Hypothalamus (tissue), 51 donors: ENCODE results near the gene PPP1R13B.
"Not testable (repeated sequence)": the region's sequence is repeated elsewhere in the genome, so short reads cannot be mapped to it uniquely, and the experiment has no call there.

Experiments used
- DNase-seq, 51 donors: peaks; one replicate each; lab custom pipeline; 2025; lab: John Stamatoyannopoulos, UW

PPP1R13B gene

DNA sequence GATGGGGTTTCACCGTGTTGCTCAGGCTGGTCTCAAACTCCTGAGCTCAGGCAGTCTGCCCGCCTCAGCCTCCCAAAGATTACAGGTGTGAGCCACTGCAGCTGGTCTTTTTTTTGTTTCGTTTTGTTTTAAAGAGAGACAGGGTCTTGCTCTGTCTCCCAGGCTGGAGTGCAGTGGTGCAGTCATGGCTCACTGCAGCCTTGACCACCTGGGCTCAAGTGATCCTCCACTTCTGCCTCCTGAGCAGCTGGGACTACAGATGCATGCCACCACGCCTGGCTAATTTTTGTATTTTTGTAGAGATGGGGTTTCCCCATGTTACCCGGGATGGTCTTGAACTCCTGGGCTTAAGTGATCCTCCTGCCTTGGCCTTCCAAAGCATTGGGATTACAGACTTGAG is 155.7 kb downstream of the PPP1R13B start:
- not testable (repeated sequence) for DNase-seq

DNA sequence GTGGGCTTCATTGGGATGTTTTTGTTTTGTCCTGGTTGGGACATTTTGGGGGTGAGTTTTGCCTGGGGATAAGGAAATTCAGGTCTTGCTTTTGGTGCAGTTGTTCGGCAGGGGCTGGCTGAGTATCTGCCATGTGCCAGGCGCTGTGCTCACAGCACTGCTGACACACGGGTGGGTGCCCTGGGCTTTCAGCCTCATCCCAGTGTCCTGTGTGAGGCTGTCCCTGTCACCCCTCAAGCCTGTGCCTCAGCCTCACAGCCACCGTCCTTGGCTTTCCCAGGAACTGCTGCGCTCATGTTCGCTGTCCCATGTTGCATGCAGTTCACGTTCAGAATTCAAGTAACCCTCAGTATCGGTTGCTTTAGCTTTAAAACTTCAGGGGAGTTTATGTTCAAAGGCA is 157.0 kb downstream of the PPP1R13B start:
- no peak for DNase-seq

DNA sequence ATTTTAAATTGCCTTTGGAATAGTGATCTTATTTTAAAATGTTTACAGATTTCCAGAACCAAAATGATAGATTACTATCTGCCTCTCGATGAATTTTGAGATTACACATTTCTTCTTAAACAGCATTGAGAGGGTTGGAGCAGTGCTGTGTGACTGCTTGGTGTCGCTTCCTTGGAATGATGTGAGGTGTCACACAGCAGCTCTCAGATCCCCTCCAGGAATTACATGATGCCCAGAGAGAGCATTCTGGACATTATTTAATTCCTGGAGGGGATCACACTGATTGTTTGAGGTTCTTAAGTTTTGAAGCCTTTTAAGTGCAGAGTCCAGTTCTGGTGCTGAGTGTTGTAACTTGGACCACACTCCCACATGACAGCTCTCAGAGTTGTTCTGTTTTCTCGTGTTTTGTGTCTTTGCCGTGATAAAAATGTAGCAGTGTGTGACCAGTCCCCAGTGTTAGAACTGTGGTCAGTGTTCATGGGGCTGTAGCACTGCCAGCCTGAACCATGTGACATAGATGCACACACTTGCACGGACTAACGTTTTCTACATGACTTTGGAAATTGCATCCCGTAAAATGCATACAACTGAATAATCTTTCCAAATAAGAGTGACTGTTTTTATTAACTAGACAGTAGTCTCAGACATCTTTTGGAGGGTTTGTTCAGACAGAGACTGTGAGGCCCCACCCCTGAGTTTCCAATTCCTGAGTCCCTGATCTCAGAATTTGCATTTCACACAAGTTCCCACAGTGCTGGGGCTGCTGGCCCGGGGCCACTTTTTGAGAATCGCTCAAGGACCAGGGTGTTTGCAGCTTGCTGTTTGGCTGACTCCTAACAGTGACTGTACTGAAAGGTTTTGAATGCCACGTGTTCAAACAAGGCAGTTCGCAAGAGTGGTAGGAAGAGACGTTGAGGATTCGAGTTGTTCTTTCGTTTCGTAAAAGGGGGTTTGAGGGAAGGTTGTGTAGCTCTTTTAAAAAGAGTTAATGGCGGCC is 158.2 kb downstream of the PPP1R13B start:
- DNase-seq, result peak in 28 of 51 donors; percentile 11 to 72 (median 48)

DNA sequence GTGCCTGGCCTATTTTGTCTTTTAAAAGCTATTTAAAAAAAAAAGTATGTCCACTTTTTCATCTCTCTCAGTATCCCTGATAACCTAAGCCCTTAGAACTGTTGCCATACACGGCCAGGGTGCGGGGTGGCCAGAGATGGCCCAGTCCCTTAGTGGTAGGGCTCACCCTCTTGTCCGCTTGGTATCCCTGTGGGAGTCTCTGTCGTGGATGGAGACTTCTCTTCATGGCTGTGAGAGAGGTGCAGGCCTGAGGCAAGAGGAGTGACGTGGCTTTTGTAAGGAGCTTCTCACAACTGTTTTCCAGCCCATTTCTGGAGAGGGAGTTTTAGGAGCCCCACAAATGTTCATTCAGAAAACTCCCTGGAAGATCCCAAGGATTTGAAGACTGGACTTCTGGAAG is 158.9 kb downstream of the PPP1R13B start:
- no peak for DNase-seq

DNA sequence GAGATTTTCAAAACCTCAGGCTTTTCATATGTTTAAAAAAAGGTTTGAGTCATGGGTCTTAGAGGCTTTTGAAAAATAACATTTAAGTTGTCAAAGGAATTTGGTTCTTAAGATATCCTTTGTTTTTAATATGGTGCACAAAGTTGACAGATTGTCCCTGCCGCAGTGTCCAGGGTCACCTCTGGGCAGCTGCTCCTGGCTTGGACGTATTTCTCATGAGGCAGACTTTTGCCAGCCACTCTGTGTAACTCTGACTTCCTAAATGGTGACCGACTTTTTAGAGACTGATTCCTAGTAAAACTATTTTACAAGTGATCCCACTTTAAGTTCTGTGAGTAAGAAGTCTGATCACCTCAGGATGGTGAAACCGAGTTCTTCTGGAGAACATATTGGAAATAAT is 159.7 kb downstream of the PPP1R13B start:
- no peak for DNase-seq

DNA sequence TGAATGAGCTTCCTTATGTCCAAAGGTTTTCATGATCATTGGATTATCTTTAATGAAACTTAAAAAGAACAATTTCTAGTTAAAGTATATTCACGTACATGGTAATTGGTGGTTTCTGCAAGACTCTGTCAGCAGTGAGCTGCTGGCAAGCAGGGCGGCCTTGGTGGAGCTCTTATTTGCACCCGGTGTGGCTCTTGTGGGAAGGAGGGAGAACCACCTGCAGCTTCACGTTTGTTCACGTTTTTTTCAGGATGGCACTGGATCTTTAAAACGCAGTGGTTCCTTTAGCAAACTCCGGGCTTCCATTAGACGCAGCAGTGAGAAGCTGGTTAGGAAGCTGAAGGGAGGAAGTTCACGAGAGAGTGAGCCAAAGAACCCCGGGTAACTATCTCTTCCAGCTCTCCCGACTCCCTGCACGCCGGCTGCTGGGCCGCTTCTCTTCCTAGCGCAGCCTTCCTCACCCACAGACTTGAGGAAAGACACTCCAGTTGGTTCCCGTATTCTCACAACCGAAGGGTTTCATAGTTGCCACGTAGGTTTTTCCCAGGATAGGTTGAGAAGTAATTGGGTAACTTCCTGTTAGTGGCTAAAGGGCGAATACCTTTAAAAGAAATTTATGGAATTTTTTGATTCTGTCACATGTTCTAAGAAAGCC is 160.4 kb downstream of the PPP1R13B start:
- DNase-seq, result peak in 1 of 51 donors; percentile 17

DNA sequence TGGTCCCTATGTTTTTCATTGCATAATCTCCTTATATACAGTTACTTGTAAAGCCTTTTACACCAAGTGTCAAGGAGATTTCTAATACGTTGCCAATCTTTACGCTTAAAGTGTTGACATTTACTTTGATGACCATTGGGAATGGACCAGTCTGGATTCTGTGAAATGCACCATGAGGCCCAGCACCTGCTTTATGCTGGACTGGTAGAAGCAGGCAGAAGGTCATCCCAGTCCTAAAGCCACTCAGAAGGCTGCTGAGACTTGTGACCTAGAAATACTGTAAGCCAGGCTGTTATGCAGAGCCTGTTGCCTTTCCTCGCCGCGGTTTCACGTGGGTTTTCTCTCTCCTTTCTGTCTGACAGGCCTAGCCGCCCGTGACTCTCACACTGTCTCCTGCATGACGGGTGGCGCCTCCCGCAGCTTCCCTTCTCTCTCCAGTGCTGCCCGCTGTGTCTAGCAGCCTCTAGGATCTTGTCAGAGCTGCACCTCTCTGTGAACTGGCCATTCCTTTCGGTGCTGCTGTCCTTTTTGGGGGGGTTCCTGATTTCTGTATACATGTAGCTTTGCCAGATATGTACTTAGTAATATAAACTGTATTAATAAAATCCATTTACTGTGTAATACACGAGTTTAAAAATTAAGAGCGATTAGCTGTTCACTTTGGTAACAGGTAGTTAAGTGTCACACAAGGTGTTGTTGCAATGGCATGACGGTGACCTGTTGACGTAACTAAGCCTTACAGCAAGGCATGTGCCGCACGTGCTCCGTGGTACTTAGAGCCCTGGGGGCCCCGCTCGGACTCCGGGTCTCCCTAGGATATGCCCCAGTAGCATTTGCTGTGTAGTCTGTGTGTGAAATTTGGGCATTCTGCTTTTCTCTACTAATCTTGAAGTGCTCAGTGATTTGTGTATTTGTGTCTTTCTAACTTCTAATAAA is 161.8 kb downstream of the PPP1R13B start:
- DNase-seq, result no peak

DNA sequence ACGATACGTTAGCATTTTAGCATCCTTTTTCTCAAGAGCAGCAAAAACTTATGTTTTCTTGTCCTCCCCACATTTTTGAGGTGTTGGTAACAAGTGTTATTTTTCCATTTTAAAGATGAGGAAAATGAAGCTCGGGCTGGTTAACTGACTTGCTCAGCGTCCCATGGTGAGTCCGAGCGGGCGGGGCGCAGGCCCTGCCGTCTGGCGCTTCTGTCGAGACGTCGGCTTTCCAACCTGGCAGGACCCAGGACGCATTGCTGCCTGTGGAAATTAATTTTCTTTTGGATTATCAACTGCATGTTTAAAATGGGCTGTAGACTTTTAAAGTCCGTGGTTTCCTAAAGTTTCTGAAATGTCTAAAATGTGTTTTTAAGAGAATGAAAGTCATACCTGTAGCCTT is 162.5 kb downstream of the PPP1R13B start:
- DNase-seq, result no peak

DNA sequence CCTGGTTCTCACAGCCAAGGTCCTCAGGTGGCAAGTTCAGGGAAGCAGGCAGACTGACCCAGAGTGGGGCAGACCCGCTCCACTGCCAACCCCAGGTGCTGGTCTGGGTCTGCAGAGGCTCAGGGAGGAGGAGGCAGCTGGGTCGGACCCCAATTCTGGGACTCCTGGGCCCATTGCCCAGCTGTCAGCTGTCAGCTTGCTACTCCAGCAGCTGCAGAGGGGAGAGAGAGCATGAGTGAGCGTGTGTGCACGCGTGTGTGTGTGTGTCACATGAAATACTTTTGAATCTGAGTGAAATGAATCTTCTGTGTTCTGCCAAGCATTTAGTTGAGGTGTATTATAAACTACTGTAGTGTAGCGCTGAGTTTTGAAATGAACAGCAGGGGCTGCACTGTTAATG is 162.9 kb downstream of the PPP1R13B start:
- no peak for DNase-seq
